Measurements from ENCODE around the gene TTLL13. TPM values are rescaled to one million over a fixed set of nuclear protein-coding genes. Genes with fewer than 3 reads are reported as not detected.

Gene TTLL13
- total RNA-seq, 1 experiment from 2014 or later = not detected

DNA sequence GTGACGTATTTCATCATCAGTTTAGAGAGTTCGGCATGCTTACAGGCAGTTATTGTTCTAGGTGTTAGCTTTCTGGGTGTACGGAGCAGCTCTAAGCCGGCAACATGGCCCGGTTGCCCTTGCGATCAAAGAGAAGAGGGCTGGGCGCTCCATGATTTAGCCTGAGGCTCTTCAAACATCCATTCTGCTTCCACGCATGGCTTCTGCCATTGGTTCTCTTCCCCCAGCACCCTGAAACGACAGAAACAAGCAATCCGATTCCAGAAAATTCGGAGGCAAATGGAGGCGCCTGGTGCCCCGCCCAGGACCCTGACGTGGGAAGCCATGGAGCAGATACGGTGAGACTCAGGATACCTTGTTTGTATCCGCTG lies 16.7 kb downstream of the TTLL13 start:
- BruUV-seq (replicated peaks) = no TSS peak
- no peaks in the 10 kb centered on the region for H3K9me3 ChIP-seq (ENCODE audit: low read depth, low read length, poor library complexity, severe bottlenecking)
- H3K27ac ChIP-seq (ENCODE audit: low read depth, low read length, poor library complexity, severe bottlenecking) = peak overlapping the region; percentile 91
- peak; percentile 62 for DNase-seq (ENCODE audit: low spot score)
- peaks cover 17% of the 10 kb centered on the region for H3K4me1 ChIP-seq (ENCODE audit: insufficient read depth, low read length, poor library complexity, severe bottlenecking)
- intact Hi-C loops (cut with micrococcal nuclease; ENCODE audit: unreplicated experiment) = no loop called here
- H3K27me3 ChIP-seq (replicated peaks; ENCODE audit: insufficient read depth, low read depth, low read length, poor library complexity) = no peaks in the 10 kb centered on the region
- peaks cover 26% of the 10 kb centered on the region for H3K36me3 ChIP-seq (ENCODE audit: insufficient read depth, low read length, poor library complexity, severe bottlenecking)
- H3K4me3 ChIP-seq (ENCODE audit: low read depth, low read length, poor library complexity, severe bottlenecking) = peak overlapping the region; percentile 59
- no peak for TF ChIP-seq EZH2 (IDR thresholded peaks at IDR 0.05; ENCODE audit: borderline replicate concordance, low read depth, low read length, poor library complexity, severe bottlenecking)
- ChIA-PET POLR2A (ENCODE audit: low non-redundant PET) (no interaction called here), CTCF (no interaction called here)

DNA sequence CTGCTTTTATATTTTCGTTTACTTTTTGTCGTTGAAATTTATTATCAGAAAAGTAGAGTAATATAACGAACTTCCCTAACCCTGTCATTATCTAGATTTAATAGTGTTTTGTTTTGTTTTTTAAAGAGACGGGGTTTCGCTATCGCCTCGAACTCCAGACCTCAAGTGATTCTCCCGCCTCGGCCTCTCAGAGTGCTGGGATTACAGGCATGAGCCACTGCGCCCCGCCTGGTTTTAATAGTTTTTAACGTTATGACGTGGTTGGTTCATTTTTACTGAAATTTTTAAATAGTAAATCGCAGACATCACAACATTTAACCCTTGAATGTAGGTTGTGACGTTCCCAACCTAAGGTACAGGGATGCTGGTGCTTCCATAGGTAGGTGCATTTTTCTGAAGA lies 17.1 kb downstream of the TTLL13 start:
- POLR2A ChIA-PET (ENCODE audit: low non-redundant PET) = no interaction called here
- no peaks in the 10 kb centered on the region for H3K27me3 ChIP-seq (replicated peaks; ENCODE audit: insufficient read depth, low read depth, low read length, poor library complexity)
- intact Hi-C loops (cut with micrococcal nuclease; ENCODE audit: unreplicated experiment) = no loop called here
- TF ChIP-seq EZH2 (IDR thresholded peaks at IDR 0.05; ENCODE audit: borderline replicate concordance, low read depth, low read length, poor library complexity, severe bottlenecking) = no peak
- TF ChIP-seq, protein P1, sequence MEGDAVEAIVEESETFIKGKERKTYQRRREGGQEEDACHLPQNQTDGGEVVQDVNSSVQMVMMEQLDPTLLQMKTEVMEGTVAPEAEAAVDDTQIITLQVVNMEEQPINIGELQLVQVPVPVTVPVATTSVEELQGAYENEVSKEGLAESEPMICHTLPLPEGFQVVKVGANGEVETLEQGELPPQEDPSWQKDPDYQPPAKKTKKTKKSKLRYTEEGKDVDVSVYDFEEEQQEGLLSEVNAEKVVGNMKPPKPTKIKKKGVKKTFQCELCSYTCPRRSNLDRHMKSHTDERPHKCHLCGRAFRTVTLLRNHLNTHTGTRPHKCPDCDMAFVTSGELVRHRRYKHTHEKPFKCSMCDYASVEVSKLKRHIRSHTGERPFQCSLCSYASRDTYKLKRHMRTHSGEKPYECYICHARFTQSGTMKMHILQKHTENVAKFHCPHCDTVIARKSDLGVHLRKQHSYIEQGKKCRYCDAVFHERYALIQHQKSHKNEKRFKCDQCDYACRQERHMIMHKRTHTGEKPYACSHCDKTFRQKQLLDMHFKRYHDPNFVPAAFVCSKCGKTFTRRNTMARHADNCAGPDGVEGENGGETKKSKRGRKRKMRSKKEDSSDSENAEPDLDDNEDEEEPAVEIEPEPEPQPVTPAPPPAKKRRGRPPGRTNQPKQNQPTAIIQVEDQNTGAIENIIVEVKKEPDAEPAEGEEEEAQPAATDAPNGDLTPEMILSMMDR (conservative IDR thresholded peaks at IDR 0.05; ENCODE audit: low read depth, low read length) = no peak
- BruUV-seq (replicated peaks) = TSS peak; percentile 52
- CTCF ChIA-PET = no interaction called here
- H3K4me3 ChIP-seq (ENCODE audit: low read depth, low read length, poor library complexity, severe bottlenecking) = peak overlapping the region; percentile 59
- H3K27ac ChIP-seq (ENCODE audit: low read depth, low read length, poor library complexity, severe bottlenecking) = peak overlapping the region; percentile 91
- DNase-seq (ENCODE audit: low spot score) = peak; percentile 35
- H3K9me3 ChIP-seq (ENCODE audit: low read depth, low read length, poor library complexity, severe bottlenecking) = no peaks in the 10 kb centered on the region
- H3K36me3 ChIP-seq (ENCODE audit: insufficient read depth, low read length, poor library complexity, severe bottlenecking) = peaks cover 30% of the 10 kb centered on the region
- peaks cover 17% of the 10 kb centered on the region for H3K4me1 ChIP-seq (ENCODE audit: insufficient read depth, low read length, poor library complexity, severe bottlenecking)

DNA sequence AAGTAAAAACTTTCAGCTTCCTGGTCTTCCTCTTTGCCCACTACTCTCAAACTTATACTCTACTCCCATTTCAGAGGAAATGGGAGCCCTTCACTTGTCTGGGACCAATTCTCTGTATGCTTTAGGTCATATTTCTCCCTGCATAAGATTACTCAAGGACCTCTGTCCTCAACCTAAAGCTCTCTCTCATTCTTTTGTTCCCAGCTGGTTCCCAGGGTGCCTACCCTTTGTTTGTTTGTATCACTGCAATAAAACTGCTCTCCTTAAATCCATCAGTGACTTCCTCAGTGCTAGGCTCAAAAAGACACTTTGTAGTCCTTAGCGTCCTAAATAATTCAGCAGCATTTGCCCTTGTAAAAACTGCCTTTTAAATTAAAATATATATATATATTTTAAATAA lies 19.1 kb downstream of the TTLL13 start:
- Histone ChIP-seq H3K27me3 (replicated peaks; ENCODE audit: insufficient read depth, low read depth, low read length, poor library complexity) (no peaks in the 10 kb centered on the region), H3K9me3 (ENCODE audit: low read depth, low read length, poor library complexity, severe bottlenecking) (no peaks in the 10 kb centered on the region), H3K4me1 (ENCODE audit: insufficient read depth, low read length, poor library complexity, severe bottlenecking) (peaks cover 17% of the 10 kb centered on the region), H3K36me3 (ENCODE audit: insufficient read depth, low read length, poor library complexity, severe bottlenecking) (peaks cover 50% of the 10 kb centered on the region), H3K4me3 (ENCODE audit: low read depth, low read length, poor library complexity, severe bottlenecking) (no peak overlapping the region), H3K27ac (ENCODE audit: low read depth, low read length, poor library complexity, severe bottlenecking) (no peak overlapping the region)
- TF ChIP-seq EZH2 (IDR thresholded peaks at IDR 0.05; ENCODE audit: borderline replicate concordance, low read depth, low read length, poor library complexity, severe bottlenecking) = no peak
- TF ChIP-seq, protein P1 (conservative IDR thresholded peaks at IDR 0.05; ENCODE audit: low read depth, low read length) = no peak
- BruUV-seq (replicated peaks) = no TSS peak
- CTCF ChIA-PET = no interaction called here
- peak; percentile 37 for DNase-seq (ENCODE audit: low spot score)
- intact Hi-C loops (cut with micrococcal nuclease; ENCODE audit: unreplicated experiment) = no loop called here
- POLR2A ChIA-PET (ENCODE audit: low non-redundant PET) = no interaction called here

DNA sequence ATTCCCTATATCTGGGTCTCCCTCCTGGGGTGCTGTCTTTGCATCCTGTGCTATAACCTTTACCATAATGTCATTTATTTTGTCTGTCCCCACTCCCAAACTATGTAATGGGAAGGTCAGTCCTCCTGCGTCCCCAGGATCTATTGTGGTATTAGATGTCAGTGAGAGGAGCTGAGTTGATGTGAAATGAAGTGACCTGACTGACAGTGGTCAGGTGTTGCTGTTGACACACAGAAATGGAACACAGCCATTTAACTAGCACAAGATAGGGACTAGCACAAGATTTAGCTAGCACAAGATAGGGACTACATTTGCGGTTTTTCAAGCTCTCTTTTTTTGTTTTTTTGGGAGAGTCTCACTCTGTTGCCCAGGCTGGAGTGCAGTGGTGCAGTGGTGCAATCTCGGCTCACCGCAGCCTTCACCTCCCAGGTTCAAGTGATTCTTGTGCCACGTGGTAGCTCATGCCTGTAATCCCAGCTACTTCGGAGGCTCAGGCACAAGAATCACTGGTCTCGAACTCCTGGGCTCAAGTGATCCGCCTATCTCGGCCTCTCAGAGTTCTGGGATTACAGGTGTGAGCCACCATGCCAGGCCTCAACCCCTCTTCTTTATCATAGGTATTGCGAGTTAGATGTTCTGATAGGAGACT lies 21.3 kb downstream of the TTLL13 start:
- peaks cover 17% of the 10 kb centered on the region for H3K4me1 ChIP-seq (ENCODE audit: insufficient read depth, low read length, poor library complexity, severe bottlenecking)
- ChIA-PET CTCF (no interaction called here), POLR2A (ENCODE audit: low non-redundant PET) (no interaction called here)
- H3K36me3 ChIP-seq (ENCODE audit: insufficient read depth, low read length, poor library complexity, severe bottlenecking) = peaks cover 53% of the 10 kb centered on the region
- no peaks in the 10 kb centered on the region for H3K27me3 ChIP-seq (replicated peaks; ENCODE audit: insufficient read depth, low read depth, low read length, poor library complexity)
- no peak for TF ChIP-seq EZH2 (IDR thresholded peaks at IDR 0.05; ENCODE audit: borderline replicate concordance, low read depth, low read length, poor library complexity, severe bottlenecking)
- DNase-seq (ENCODE audit: low spot score) = no peak
- H3K9me3 ChIP-seq (ENCODE audit: low read depth, low read length, poor library complexity, severe bottlenecking) = no peaks in the 10 kb centered on the region
- no TSS peak for BruUV-seq (replicated peaks)
- no peak overlapping the region for H3K4me3 ChIP-seq (ENCODE audit: low read depth, low read length, poor library complexity, severe bottlenecking)
- H3K27ac ChIP-seq (ENCODE audit: low read depth, low read length, poor library complexity, severe bottlenecking) = no peak overlapping the region
- intact Hi-C loops (cut with micrococcal nuclease; ENCODE audit: unreplicated experiment) = no loop called here
